HG02885 (cell line): Measurements from ENCODE around the gene C3.

Source experiments
- ATAC-seq: cut with Tn5 transposase; IDR thresholded peaks from one replicate; pipeline ENCODE4 v1.9.1; 2021; ENCODE audit warnings: mild to moderate bottlenecking; ENCODE audit not compliant: unreplicated experiment, poor library complexity

The C3 gene

GRCh38 chr19:6732803-6733337 lies 12.4 kb upstream of the C3 start:
- ATAC-seq = no peak

GRCh38 chr19:6731822-6732221 lies 11.4 kb upstream of the C3 start:
- ATAC-seq = no peak

GRCh38 chr19:6730941-6731670 lies 10.7 kb upstream of the C3 start:
- no peak for ATAC-seq

DNA sequence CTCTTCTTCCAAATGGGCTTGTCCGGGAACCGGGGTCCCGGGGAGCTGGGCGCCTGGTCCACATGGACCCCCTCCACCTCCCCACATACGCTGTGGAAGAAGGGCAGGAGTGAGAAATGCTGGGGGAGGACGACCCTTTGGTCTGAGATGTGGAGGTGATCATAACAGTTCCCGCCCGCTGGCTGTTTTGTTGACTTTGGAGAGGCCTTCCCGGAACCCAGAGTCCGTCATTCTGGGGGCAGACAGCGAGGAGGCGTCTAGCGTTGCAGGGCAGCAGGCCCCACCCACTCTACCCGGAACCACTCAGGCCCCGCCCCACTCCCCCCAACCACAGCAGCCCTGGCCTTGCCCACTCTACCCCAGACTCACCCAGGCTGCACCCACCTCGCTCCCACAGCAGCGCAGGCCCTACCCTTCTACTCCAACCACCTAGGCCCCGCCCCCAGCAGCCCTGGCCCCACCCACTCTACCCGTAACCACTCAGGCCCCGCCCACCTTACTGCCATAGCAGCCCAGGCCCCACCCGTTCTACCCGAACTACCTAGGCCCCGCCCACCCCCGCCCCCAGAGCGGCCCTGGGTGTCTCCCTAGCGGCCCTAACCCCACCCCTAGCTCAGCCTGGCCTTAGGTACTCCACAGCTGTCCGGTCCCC lies 9.8 kb upstream of the C3 start:
- ATAC-seq = no peak

DNA sequence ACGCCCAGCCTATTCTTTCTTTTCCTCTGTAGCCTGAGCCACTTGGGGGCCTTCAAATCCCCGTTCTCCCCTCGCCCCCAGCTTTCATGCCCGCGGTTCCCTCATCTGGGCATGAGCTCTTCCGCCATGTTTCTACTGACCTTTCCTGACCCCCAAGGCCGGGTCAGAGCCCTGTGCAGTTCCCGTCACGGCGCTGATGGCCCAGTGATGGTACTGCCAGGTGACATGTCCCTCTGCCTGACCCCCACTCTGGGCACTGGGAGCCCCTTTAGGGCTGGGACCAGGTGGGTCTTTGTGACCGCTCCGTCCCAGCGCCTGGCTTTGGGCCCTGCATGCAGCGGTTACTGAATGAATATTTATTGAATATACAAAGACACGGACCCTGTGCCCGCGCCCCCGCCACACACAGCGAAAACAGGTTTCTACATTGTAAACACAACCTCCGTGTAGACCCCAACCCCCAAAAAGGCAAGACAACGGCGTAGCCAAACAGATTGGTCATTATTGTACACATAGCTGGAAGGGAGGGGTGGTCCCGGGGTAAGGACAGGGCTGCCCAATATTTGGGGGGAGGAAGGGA lies 9.2 kb upstream of the C3 start:
- no peak for ATAC-seq

DNA sequence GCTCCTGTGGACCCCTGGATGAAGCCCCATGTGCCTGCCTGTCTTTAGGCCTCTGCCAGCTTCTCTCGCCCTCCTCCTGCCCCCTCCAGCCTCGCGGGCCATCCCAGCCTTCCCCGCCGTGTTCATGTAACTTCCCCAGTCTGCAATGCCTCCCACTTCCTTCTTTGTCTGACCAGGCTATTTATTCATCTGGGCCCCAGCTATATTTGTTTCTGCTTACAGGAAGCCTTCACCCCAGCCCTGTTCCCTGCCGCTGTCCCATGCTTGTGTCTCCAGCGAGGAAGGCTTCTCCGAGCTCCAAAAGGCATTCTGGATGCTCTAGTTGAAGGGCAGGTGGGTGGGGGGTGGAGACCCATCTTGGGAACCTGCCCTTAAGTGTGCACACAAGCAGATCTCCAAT lies 7.9 kb upstream of the C3 start:
- no peak for ATAC-seq

DNA sequence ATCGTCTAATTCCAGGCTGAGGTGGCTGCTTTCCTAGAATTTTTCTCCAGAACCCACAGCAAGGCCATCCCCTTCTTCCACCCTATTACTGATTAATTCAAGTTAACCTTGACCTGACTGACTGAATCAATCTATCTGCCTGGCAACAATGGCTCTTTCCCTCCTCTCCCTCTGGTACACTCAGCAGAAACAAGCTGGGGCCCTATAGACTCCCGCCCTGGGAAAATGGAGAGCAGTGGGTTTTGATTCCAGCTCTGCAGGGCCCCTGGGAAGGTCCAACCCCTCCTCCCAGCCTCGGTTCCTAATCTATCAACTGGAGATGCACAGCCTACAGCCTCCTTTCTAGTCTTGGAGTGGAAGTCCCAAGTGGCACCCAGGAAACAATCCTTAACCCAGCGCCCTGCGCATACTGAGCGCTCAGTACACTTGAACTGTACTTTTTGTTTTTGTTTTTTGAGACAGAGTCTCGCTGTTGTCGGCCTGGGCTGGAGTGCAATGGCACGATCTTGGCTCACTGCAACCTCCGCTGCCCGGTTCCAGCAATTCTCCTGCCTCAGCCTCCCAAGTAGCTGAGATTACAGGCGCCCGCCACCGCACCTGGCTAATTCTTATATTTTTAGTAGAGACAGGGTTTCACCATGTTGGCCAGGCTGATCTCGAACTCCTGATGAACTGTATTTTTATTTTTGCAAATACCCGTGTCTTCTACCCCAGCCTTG lies 5.2 kb upstream of the C3 start:
- ATAC-seq = no peak

- ATAC-seq = no peak
Observed at GRCh38 chr19:6724631-6725492, 4.4 kb upstream of the C3 start.

DNA sequence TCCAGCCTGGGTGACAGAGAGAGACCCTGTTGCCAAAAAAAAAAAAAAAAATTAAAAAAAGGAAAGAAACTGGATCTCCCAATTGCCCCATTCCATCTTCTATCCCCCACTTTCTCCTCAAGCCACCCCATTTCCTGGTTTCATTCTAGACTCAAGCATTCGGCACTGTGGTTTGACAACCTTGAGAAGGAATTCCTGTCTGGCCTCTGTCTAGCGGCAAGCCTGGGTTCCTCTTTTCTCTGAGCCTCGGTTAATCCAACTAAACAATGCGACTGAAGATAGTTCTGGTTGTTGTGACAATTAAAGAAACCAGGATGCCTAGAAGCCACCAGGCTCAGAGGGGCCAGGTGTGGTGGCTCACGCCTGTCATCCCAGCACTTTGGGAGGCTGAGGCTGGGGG lies 3.3 kb upstream of the C3 start:
- ATAC-seq = no peak

GRCh38 chr19:6723108-6723618 lies 2.7 kb upstream of the C3 start:
- no peak for ATAC-seq

- no peak for ATAC-seq
Observed at GRCh38 chr19:6721773-6722172, 1.3 kb upstream of the C3 start.

DNA sequence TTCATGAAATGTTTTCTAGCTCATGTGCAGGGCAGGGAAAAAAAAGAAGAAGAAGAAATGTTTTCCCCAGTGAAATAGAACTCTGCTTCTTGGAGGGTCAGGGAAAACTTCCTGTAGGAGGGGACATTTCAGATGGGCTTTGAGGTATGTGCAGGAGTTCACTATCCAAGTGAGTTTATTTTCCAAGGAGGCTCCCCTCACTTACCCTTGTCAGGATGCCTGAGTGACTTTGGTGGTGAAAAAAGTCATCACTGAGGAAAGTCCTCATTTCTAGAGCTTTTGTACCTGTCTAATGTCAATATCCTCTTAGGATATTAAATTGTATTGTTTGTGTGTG lies 656 bp upstream of the C3 start:
- ATAC-seq = no peak

DNA sequence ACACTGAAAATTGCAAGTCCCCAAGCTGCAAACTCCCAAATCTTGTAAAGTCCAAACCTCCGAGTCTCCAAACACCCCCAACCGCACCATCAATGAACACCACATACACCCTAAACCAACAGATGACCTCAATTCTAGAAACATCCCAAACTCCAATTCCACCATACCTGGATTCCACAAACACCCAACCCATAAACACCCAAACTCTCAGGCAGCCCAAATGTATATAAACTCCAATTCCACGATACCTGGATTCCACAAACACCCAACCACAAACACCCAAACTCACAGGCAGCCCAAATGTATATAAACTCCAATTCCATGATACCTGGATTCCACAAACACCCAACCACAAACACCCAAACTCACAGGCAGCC lies 470 bp downstream of the C3 start:
- ATAC-seq = no peak

DNA sequence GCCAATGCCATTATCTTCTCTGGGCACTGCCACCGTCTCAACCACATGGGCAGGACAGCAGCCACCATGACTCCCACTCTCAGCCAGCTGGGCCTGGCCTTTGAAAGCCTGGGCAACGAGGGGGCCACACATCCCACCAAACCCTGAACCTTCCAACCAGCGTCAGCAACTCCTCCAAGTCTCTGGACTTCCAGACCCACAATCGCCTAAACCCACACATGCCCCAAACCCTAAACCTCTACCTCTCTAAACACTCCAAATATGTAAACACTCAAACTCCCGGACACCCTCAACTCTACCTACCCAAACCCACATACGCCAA lies 949 bp downstream of the C3 start:
- ATAC-seq = no peak

- ATAC-seq = no peak
Observed at GRCh38 chr19:6718741-6719539, 1.5 kb downstream of the C3 start.

DNA sequence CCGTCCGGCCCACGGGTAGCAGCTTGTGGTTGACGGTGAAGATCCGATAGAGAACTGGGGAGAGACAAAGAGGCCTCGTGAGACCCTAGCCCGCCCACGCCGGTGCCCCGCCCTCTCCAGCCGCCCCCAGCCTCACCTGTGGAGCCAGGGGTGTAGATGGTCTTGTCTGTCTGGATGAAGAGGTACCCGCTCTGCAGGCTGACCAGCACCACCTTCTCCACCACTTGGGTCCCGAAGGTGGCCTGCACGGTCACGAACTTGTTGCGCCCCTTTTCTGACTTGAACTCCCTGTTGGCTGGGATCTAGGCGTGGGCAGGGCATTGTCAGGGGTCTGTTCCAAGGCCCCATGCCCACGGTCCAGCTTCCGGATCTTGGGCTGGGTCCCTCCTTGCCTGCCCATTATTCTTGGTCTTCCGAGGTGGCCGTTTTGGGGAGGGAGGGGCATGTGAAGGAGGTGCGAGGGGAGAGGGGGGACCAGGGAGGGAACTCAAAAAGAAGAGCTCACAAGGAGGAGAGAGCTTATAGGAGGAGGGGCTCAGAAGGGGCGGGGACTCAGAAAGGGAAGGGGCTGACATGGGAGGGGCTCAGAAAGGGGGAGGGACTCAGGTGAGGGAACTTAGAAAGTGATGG lies 2.2 kb downstream of the C3 start:
- no peak for ATAC-seq

- ATAC-seq = no peak
Observed at GRCh38 chr19:6717441-6717971, 2.9 kb downstream of the C3 start.

- ATAC-seq = no peak
Observed at GRCh38 chr19:6717036-6717435, 3.4 kb downstream of the C3 start.

- ATAC-seq = no peak
Observed at GRCh38 chr19:6716610-6716970, 3.9 kb downstream of the C3 start.
